Measurements from ENCODE around the gene LRIT1.

Gene LRIT1

DNA sequence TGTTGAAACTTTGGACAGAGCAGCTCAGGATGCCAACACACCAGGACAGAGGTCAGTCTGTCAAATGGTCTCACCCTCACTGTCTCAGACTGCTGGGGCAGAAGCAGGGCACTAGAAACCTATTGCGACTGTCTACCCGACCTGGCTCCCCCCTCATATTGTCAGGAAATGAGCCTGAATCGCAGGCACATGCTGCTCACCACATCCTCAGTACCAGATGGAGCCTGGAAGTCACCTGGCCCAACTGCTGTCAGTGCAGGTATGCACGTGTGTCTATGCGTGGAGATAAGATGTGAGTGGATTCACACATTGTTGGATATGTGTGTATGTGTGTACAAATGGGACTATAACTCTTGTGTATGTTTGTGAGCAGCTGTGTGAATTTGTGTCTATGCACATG, 50.2 kb downstream of the LRIT1 start:
- DNase-seq, result no peak

DNA sequence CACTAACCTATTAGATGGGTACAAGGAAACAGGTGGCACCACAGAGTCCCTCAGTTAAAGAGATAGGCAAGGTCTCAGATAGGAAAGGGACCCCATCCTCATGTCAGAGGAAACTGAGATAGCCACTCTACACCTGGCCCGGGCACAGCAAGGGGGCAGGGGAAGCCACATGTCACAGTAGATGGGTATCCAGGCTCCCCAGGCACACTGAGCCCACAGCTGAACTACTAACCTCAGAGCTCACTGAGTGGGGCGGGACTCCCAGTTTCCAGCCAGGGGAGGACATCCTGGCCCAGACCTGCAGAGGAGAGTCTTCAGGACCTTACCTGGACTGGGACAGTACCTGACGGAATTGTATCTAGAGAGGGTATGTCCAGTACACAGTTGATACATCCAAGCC, 50.7 kb downstream of the LRIT1 start:
- no peak for DNase-seq

- DNase-seq, result no peak
Observed at GRCh38 chr10:84188815-84189214, 52.5 kb downstream of the LRIT1 start.

DNA sequence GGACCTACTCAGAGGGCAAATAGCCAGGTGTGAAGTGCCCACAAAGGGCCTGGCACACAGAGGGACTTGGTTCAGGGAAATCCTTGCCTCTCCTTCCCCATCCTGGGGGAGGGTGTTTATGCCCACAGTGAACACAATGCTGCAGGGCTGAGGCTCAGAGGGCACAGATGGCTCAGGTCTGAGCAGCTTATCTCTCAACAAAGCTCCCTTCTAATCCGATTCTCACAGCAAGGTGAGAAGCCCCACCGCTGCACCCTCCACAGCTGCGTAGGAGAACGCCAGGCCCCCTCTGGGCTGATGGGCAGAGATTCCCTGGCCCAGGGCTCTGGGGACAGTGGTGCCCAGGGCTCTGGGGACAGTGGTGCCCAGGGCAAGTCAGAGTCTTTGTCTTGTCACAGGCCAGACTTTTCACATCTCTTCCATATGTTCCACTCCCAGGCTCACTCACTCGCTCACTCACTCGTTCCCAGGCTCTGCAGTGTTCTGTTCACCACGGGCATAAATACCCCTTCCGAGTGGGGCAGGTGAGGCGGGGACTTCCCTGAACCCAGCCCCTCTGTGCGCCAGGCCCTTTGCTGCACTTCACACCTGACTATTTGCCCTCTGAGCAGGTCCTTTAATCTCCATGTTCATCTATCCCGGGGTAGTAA, 55.7 kb downstream of the LRIT1 start:
- DNase-seq, result no peak

DNA sequence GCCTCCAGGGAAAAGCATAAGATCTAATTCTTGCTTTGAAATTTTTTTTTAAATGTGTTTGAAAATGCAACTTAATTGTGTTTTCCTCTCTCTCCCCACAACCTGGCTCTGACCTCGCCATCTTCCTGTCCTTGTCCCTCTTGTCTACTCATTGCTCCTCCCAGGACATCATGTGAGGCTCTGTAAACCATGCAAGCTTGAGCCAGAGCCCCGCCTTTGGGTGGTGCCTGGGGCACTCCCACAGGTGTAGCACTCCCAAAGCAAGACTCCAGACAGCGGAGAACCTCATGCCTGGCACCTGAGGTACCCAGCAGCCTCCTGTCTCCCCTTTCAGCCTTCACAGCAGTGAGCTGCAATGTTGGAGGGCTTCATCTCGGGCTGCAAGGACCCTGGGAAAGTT, 56.8 kb downstream of the LRIT1 start:
- DNase-seq, result no peak

GRCh38 chr10:84181631-84182030, 59.7 kb downstream of the LRIT1 start:
- no peak for DNase-seq

All from fibroblast of upper back skin (primary cell).